ENCODE data around the gene PRIM2.
"Not testable (repeated sequence)": the region's sequence is repeated elsewhere in the genome, so short reads cannot be mapped to it uniquely, and the experiment has no call there.

The PRIM2 gene

DNA sequence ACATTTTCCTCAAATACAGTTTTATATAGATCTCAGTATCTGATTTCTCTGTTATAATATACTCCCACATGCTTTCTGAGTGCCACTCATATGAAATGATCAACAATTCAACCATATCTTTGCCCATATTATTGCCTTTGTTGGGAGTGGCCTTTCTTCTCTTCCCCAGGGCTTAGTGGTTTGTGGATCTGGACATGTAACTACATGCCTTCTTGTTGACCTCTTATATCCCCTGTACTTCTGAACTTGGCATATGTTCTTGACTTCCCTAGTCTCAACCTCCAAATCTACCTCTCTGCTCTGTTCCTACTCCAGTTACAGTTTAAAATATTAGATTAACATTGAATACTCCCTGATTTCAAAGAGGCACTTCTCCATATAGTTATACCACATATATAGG, 34.3 kb upstream of the PRIM2 start:
- DNase-seq (ENCODE audit: low spot score) = no peak
- TF ChIP-seq, protein P1, sequence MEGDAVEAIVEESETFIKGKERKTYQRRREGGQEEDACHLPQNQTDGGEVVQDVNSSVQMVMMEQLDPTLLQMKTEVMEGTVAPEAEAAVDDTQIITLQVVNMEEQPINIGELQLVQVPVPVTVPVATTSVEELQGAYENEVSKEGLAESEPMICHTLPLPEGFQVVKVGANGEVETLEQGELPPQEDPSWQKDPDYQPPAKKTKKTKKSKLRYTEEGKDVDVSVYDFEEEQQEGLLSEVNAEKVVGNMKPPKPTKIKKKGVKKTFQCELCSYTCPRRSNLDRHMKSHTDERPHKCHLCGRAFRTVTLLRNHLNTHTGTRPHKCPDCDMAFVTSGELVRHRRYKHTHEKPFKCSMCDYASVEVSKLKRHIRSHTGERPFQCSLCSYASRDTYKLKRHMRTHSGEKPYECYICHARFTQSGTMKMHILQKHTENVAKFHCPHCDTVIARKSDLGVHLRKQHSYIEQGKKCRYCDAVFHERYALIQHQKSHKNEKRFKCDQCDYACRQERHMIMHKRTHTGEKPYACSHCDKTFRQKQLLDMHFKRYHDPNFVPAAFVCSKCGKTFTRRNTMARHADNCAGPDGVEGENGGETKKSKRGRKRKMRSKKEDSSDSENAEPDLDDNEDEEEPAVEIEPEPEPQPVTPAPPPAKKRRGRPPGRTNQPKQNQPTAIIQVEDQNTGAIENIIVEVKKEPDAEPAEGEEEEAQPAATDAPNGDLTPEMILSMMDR (IDR thresholded peaks at IDR 0.05; ENCODE audit: extremely low read depth, missing control alignments) = no peak

DNA sequence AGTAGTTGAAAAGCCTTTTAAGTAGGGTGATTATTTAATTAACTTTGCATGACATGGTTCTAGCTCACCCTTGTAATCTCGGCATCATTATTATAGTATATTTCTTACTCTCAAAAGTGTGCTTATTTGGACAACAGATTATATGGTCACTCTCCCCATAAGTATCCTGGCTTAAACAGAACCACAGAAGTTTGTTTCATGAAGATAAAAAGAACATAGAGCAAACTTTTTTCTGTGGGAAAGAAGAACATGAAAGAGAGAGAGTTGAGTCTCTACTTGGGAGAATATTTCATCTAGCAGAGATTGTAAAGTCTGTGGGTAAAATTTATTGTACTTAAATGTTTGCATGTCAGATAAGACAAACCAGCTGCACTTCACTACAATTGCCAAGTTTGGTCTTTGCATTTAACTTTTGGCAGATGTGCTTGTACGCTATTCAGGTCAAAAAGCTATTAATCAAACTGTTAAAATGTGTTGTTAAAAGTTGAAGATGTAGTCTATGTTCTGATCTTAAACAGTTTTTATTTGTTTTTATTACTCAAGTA, 33.4 kb upstream of the PRIM2 start:
- TF ChIP-seq, protein P1 (IDR thresholded peaks at IDR 0.05; ENCODE audit: extremely low read depth, missing control alignments) = no peak
- no peak for DNase-seq (ENCODE audit: low spot score)

DNA sequence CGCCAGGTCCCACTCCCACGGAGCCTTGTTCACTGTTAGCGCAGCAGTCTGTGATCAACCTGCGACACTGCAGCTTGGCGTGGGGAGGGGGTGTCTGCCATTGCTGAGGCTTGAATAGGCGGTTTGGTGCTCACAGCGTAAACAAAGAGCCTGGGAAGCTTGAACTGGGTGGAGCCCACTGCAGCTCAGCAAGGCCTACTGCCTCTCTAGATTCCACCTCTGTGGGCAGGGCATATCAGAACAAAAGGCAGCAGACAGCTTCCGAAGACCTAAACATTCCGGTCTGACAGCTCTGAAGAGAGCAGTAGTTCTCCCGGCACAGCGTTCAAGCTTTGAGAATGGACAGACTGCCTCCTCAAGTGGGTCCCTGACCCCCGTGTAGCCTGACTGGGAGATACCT, 29.3 kb upstream of the PRIM2 start:
- not testable (repeated sequence) for DNase-seq (ENCODE audit: low spot score)

DNA sequence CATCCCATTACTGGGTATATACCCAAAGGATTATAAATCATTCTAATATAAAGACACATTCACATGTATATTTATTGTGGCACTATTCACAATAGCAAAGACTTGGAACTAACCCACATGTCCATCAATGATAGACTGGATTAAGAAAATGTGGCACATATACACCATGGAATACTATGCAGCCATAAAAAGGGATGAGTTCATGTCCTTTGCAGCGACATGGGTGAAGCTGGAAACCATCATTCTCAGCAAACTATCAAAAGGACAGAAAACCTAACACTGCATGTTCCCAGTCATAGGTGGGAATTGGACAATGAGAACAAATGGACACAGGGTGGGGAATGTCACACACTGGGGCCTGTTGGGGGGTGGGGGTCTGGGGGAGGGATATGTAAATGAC, 24.0 kb upstream of the PRIM2 start:
- DNase-seq (ENCODE audit: low spot score) = not testable (repeated sequence)

DNA sequence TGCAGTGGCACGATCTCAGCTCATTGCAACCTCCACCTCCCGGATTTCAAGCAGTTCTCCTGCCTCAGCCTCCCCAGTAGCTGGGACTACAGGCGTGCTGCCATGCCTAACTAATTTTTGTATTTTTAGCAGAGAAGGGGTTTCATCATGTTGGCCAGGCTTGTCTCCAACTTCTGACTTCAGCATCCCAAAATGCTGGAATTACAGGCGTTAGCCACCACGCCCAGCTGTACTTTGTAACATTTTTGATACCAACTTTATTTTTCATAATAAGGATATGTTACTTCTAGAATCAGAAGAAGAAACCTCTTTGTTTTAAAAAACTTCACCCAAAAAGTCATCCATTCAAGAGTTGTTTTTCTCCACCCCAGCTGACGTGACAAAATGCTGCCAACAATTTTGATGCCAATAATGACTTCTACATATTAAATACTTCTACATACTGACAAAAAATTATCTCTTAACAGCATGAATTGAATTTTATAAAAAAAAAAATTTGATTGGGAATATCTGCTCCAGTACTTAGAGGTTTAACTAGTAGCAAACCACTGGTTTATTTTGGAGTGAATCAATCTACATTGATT, 22.5 kb upstream of the PRIM2 start:
- TF ChIP-seq, protein P1 (IDR thresholded peaks at IDR 0.05; ENCODE audit: extremely low read depth, missing control alignments) = no peak
- no peak for DNase-seq (ENCODE audit: low spot score)

DNA sequence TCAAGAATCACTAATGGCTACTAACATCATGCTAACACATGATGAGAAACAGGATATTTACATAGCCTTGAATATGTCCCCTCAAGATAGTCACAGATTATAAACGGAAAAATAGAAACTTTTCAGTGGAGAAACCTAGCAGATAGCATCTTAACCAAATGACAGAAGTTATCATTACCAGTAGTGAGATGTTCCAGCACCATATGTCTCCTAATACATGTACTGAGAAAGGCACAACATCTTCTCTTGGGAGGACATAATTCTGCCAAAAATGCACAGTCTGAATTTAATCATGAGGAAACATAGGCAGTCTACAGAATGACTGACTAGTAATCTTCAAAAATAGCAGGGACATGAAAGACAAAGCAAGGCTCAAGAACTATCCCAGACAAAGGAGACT, 19.9 kb upstream of the PRIM2 start:
- no peak for DNase-seq (ENCODE audit: low spot score)
- TF ChIP-seq, protein P1 (IDR thresholded peaks at IDR 0.05; ENCODE audit: extremely low read depth, missing control alignments) = no peak

DNA sequence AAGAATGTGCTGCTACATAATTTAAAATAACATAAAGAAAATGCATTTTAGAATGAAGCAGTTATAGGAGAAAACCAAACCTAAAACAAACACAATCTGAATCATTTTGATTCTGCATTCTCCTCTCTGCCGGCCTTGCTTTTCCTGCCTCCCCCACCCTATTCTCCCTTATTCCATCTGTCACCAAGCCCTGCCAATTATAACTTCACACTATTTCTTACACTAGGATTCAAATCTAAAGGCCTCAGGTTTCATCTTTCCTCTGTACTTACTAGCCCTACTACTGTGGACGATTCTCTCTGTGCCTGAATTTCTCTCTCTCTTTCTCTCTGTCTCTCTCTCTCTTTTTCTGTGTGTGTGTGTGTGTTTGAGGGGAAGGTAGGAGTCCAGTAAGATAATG, 18.7 kb upstream of the PRIM2 start:
- TF ChIP-seq, protein P1 (IDR thresholded peaks at IDR 0.05; ENCODE audit: extremely low read depth, missing control alignments) = no peak
- no peak for DNase-seq (ENCODE audit: low spot score)

DNA sequence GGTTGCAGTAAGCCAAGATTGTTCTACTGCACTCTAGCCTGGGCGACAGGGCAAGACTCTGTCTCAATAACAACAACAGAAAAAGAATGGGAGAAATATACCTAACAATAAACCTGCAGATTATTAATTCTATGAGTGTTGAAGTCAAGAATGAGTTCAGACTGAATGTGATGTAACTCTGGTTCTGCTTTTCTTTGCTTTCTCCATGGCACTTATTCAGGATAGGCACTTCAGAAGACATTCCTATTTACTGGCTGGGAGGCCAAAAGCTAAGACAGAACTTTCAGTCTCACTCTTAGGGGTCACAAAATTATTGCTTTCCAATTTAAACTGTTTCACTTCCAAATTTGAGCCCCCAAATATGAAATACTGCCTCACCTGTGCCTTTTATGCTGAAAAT, 15.7 kb upstream of the PRIM2 start:
- DNase-seq (ENCODE audit: low spot score) = no peak

More for the DNA sequence above, 15.7 kb upstream of the PRIM2 start:
- TF ChIP-seq, protein P1 (IDR thresholded peaks at IDR 0.05; ENCODE audit: extremely low read depth, missing control alignments) = no peak

Data from GM20000 (cell line).